HepG2 (cell line): Measurements from ENCODE around the gene TLE2. TPM values are rescaled to one million over a fixed set of nuclear protein-coding genes. Genes with fewer than 3 reads are reported as not detected.

ENCODE experiments used
- CC2D1A ChIP-seq: sonication (generic); formaldehyde crosslinking; IDR thresholded peaks from 2 replicates; pipeline ENCODE4 v1.8.1; 2023; ENCODE audit warnings: mild to moderate bottlenecking, missing genetic modification reagents
- CREB3 ChIP-seq: sonication (generic); formaldehyde crosslinking; IDR thresholded peaks from 2 replicates; pipeline ENCODE4 v1.5.0; 2020; ENCODE audit warnings: missing genetic modification reagents
- GPN1 ChIP-seq: sonication (generic); formaldehyde crosslinking; IDR thresholded peaks from 2 replicates; pipeline ENCODE4 v1.5.1; 2020; ENCODE audit warnings: missing genetic modification reagents, borderline replicate concordance
- IRX3 ChIP-seq: sonication (generic); formaldehyde crosslinking; IDR thresholded peaks from 2 replicates; pipeline ENCODE4 v1.8.1; 2023; ENCODE audit warnings: mild to moderate bottlenecking, low read depth, missing genetic modification reagents, borderline replicate concordance
- PCBP1 ChIP-seq: fragments of 200-400 bp; formaldehyde crosslinking; IDR thresholded peaks from 2 replicates; pipeline ENCODE4 v1.6.1; 2017; ENCODE audit warnings: mild to moderate bottlenecking, low read depth, low read length, borderline replicate concordance
- SETDB1 ChIP-seq: sonication (generic); formaldehyde crosslinking; IDR thresholded peaks from 2 replicates; pipeline ENCODE4 v1.5.1; 2020; ENCODE audit warnings: missing genetic modification reagents, mild to moderate bottlenecking, borderline replicate concordance
- SP1 ChIP-seq, 2 experiments: fragments of 450-650 bp in 1 of 2; sonication (generic) in 1 of 2; formaldehyde crosslinking in 1 of 2; IDR thresholded peaks; 2 replicates each; pipeline versions ENCODE4 v1.4.0 to v1.6.1; 2016 to 2020; ENCODE audit warnings: missing genetic modification reagents in 1 of 2
- SUZ12 ChIP-seq: fragments of 150-350 bp; IDR thresholded peaks from 2 replicates; pipeline ENCODE4 v1.6.1; 2014; ENCODE audit warnings: low read depth, low read length
- TEF ChIP-seq: sonication (generic); formaldehyde crosslinking; IDR thresholded peaks from 2 replicates; pipeline ENCODE4 v1.5.0; 2020; ENCODE audit warnings: missing genetic modification reagents
- ZNF142 ChIP-seq: sonication (generic); formaldehyde crosslinking; IDR thresholded peaks from 2 replicates; pipeline ENCODE4 v1.4.0; 2020; ENCODE audit warnings: missing genetic modification reagents
- ZNF430 ChIP-seq: sonication (generic); formaldehyde crosslinking; IDR thresholded peaks from 2 replicates; pipeline ENCODE4 v1.9.0; 2021; ENCODE audit warnings: mild to moderate bottlenecking, missing genetic modification reagents
- ZNF512 ChIP-seq: sonication (generic); formaldehyde crosslinking; IDR thresholded peaks from 2 replicates; pipeline ENCODE4 v1.4.0; 2020; ENCODE audit warnings: mild to moderate bottlenecking, missing genetic modification reagents
- polyA plus RNA-seq, 8 experiments: library from polyadenylated mRNA; depleted of rRNA in 3 of 8; stranded (reverse) in 7 of 8; unstranded in 1 of 8; fragments of >200 nt; fragmentation: Illumina TruSeq in 4 of 8; extraction: Trizol in 4 of 8; gene quantifications; 2 replicates each; pipeline versions ENCODE4 v1.2.1 to v1.2.3, GENCODE V29; 2011 to 2016; ENCODE audit warnings: low read depth in 4 of 8, missing spikeins in 1 of 8, mixed read lengths in 1 of 8; ENCODE audit not compliant: insufficient read depth in 1 of 8
- total RNA-seq, 5 experiments: library from RNA; depleted of rRNA; stranded (reverse); fragments of >200 nt; fragmentation: Illumina TruSeq; extraction: Trizol; gene quantifications; 2 replicates each; pipeline ENCODE4 v1.2.3, GENCODE V29; 2016; ENCODE audit warnings: low read depth in 1 of 5

TLE2 gene
- total and polyA plus RNA-seq, 2 of the 13 experiments (the other 11 are each of a cell fraction or from before 2014, with no cell fraction given), result 0.07 to 0.81 TPM

GRCh38 chr19:3010871-3011270, 18.2 kb downstream of the TLE2 start (continued):
- TF ChIP-seq ZNF142 (CRISPR knock-in tag) (no peak), CREB3 (no peak), CC2D1A (no peak), IRX3 (no peak), SUZ12 (no peak), TEF (no peak), SP1 (IDR thresholded peaks at IDR 0.05) (no peak), SP1 (CRISPR knock-in tag; IDR thresholded peaks at IDR 0.05) (no peak), ZNF512 (CRISPR knock-in tag) (no peak), PCBP1 (no peak), SETDB1 (no peak), ZNF430 (no peak), GPN1 (CRISPR knock-in tag) (no peak)
